ENCODE data around the gene SEC24C.
"Not testable (repeated sequence)": the region's sequence is repeated elsewhere in the genome, so short reads cannot be mapped to it uniquely, and the experiment has no call there.

Gene SEC24C

DNA sequence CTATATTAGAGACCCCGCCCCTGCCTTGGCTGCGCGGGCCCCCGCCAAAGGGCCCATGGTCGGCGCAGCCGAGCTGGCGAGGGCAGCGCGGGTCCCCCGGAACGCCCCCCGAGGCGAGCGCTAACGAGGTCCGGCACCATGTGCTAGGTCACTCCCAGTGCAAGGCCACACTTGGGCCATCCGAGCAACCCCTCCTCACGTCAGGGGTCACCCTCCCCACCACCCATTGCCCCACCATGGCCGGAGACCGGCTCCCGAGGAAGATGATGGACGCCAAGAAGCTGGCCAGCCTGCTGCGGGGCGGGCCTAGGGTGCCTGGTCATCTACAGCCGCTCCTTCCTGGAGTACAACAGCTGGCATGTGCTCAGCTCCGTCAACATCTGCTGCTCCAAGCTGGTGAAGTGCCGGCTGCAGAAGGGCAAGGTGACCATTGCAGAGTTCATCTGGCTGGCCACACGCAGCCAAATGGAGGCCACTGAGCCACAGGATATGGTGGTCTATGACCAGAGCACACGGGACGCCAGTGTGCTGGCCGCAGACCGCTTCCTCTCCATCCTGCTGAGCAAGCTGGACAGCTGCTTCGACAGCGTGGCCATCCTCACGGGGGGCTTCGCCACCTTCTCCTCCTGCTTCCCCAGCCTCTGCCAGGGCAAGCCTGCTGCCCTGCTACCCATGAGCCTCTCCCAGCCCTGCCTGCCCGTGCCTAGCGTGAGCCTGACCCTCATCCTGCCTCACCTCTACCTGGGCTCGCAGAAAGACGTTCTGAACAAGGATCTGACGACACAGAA is 12.4 kb upstream of the SEC24C start:
- no peak for DNase-seq

DNA sequence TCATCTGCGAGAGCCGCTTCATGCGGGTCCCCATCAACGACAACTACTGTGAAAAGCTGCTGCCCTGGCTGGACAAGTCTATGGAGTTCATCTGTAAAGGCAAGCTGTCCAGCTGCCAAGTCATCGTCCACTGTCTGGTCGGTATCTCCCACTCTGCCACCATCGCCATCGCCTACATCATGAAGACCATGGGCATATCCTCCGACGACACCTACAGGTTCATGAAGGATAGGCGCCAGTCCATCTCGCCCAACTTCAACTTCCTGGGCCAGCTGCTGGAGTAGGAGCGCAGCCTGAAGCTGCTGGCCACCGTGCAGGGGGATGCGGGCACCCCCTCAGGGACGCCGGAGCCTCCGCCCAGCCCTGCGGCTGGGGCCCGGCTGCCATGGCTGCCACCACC is 11.7 kb upstream of the SEC24C start:
- no peak for DNase-seq

GRCh38 chr10:73732931-73733623 is 11.1 kb upstream of the SEC24C start:
- DNase-seq, result no peak

GRCh38 chr10:73734028-73734720 is 10.0 kb upstream of the SEC24C start:
- DNase-seq, result no peak

GRCh38 chr10:73734796-73735305 is 9.3 kb upstream of the SEC24C start:
- no peak for DNase-seq

DNA sequence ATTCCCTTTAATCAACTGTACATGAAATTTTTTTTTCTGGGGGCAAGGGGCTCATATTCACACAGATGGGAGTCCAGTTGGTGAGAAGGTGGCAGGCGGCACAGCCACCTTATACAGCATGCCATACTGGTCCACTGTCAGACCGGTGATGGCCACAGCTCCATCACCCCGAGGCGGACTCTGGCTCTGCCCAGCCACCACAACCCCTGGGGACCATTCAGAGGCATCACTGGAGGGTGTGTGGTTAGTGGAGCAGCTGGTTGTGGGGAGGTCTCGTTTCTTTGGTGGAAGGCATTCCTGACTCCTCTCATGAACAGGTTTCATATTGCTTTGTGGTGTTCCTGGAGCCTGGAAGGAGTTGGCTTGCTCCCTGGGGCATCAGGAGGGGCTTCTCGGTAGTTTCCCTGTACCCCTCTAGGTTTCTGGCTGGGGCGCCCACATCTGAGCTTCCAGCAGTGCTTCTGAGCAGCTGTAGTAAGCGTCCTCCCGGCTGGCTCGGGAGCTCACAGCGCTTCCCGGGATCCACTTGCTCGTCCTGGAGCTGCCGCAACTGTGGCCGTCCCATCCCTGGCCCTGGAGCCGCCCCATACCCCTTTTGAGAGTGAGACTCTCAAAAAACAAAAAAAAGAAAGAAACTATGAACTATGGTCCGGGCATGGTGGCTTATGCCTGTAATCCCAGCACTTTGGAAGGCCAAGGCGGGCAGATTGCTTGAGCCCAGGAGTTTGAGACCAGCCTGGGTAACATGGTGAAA is 3.5 kb upstream of the SEC24C start:
- not testable (repeated sequence) for DNase-seq

GRCh38 chr10:73742454-73742734 is 1.8 kb upstream of the SEC24C start:
- no peak for DNase-seq

- no peak for DNase-seq
These were observed 756 bp upstream of the SEC24C start for GRCh38 chr10:73743327-73743904.

DNA sequence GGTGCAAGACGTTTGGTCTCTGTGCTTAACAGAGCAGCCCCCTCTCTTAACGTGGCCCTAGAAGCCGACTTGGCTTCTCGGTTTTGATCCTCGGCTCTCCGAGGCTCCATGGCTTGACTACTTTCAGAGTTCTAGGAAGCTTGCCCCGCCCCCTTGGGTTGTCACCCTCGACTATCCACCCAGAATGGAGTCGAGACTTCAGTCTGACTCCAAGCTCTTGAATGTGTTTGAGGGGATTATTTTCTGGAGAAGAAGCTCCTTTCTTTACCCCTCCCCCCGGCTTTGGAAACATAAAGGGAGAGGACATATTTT is 448 bp downstream of the SEC24C start:
- DNase-seq, result peak; percentile 77

GRCh38 chr10:73746721-73747120 is 2.5 kb downstream of the SEC24C start:
- DNase-seq, result no peak

DNA sequence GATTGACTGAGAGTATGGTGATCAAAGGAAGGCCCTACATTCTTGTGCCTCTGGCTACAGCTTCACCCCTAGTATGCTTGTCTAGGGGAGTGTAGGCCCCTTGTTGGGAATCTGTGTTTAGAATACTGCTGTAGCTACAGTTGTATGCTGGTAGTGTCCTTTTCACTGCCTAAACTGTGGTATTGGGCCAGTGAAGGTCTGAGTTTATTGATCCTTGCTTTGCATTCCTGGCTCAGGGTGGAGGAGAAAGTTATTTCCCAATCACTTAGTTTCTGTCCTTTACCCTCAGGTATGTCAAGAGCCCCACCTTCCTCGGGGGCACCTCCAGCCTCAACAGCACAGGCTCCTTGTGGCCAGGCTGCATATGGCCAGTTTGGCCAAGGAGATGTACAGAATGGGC is 6.6 kb downstream of the SEC24C start:
- no peak for DNase-seq

DNA sequence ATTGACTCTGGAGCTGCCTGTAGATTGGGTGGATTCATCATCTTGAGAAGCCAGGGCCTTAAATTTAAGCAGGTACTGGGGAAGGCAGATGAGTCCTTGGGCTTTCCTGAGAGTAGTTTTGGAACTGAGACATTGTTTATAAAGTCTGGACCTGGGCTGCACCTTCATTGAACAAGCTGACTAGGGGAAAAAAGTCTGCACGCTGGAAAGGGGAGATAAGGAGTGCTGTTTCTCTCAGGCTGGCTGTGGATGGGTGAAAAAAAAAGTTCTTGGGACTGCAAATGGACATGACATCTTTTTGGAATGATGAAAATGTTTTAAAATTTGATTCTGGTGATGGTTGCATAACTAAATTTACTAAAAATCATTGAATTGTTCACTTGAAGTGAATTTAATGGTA is 12.0 kb downstream of the SEC24C start:
- no peak for DNase-seq

GRCh38 chr10:73758704-73759511 is 14.7 kb downstream of the SEC24C start:
- DNase-seq, result no peak

DNA sequence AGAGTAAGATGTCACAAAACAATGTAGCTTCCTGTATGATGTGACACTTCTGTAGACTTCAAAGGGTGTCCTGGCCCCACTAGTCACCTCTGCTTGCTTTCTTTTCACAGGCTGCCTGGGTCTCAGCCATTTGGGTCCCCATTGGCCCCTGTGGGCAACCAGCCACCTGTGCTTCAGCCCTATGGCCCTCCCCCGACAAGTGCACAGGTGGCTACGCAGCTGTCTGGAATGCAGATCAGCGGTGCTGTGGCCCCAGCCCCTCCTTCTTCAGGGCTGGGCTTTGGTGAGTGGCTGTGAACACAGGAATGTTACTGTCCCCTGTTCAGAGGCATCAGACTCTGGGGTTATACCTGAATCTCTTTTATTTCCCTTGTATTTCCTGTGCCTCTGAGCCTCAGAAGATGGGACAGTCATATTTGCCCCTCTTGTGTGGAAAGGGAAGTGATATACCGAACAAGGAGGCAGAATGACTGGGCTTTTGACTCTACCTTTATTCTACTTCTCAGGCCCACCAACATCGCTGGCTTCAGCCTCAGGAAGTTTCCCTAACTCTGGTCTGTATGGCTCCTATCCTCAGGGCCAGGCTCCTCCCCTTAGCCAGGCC is 15.4 kb downstream of the SEC24C start:
- DNase-seq, result no peak

- no peak for DNase-seq
These were observed 17.6 kb downstream of the SEC24C start for GRCh38 chr10:73761781-73762180.

DNA sequence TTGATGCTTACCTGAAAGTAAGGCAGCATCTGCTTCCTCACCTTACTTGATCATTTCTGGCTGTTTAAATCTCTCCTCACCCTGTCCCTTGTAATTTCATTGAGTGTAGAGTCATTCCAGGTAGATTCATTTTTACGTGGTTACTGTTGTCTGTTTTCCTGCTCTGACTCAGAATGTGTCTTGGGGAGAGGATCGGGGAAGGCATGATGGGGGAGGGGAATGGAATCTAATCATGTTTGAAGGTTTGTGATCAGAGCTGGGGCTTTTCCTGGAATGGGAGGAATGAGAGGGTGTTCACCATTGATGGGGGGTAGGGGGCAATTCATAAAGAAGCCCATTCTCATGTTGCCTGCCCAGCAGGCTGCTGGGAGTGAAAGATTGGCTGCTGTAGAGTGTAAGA is 18.7 kb downstream of the SEC24C start:
- no peak for DNase-seq

- no peak for DNase-seq
These were observed 19.2 kb downstream of the SEC24C start for GRCh38 chr10:73763343-73763742.

DNA sequence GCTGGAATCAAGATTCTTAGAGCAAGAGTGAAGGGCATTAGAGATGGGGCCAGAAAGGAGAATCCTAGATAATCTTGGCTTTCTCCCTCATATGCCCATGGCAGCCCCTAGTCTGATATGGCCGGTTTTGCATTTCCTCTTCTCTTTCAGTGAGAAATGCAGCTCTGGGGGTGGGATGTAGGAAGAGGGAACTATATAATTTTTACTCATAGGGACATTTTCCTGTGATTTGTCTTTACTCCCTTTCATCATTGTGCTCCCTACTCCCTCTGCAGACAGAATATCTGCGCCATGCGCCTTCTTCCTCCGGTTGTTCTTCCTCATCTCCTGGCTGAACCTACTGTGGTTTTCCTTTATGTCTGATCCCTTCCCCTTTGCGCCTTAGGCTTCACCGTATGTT is 20.9 kb downstream of the SEC24C start:
- DNase-seq, result no peak

- DNase-seq, result no peak
These were observed 24.7 kb downstream of the SEC24C start for GRCh38 chr10:73768881-73769280.

DNA sequence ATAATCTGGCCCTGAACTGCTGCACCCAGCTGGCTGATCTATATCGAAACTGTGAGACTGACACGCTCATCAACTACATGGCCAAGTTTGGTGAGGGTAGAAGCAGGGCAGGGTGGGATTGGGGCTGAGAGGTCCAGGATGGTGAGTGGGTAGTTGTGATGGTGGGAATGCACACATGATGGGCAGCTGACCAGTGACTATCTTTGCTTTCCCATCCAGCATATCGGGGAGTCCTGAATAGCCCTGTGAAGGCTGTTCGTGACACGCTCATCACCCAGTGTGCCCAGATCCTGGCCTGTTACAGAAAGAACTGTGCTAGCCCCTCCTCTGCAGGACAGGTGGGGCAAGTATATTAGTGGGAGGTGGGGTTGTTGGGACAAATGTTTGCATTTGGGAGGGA is 25.2 kb downstream of the SEC24C start:
- no peak for DNase-seq

DNA sequence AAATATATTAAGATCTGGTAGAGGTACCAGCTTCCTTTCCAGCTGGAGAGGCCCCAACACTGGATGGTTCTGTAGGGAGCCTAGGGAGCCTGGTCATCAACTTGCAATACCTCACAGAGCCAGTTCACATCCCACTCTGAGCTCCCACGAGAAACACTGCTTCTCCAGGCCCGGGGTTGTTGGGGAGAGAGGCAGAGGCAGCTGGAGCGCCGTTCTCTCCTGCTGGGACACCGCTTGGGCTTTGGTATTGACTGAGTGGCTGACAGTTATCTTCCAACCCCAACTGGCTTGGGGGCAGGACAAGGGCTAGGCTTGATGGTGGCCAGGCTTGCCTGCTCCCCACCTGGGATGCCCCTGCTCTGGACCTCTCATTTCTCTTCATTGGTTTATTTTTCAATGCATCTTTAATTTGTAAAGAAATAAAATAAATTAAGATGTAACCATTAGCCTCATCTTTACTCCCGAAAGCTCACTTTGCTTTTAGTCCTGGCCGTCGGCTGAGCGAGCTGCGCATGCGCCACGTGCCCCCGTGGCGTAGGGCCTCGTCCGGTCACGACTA is 27.6 kb downstream of the SEC24C start:
- DNase-seq, result peak; percentile 92

All from suppressor macrophage treated with lipopolysaccharide for 4 hours (primary cell).